Uterus (tissue), 2 donors: ENCODE measurements around the gene OR51B2.
"Not testable (repeated sequence)": the region's sequence is repeated elsewhere in the genome, so short reads cannot be mapped to it uniquely, and the experiment has no call there.

ENCODE experiments used
- POLR2A ChIP-seq, 2 donors: fragments of 450-650 bp; IDR thresholded peaks; one replicate each; pipeline ENCODE4 v1.6.1; 2016; ENCODE audit warnings: antibody characterized with exemption in 2 of 2, mild to moderate bottlenecking in 1 of 2, moderate library complexity in 1 of 2
- TF ChIP-seq, protein P1 (sequence below), 4 experiments: fragments of 200-600 bp in 2 of 4; fragments of 450-650 bp in 2 of 4; sonication (generic) in 2 of 4; IDR thresholded peaks; one replicate each; pipeline ENCODE4 v1.5.1; 2016 to 2019; ENCODE audit warnings: antibody characterized with exemption in 4 of 4, mild to moderate bottlenecking in 2 of 4, moderate library complexity in 1 of 4

DNA sequence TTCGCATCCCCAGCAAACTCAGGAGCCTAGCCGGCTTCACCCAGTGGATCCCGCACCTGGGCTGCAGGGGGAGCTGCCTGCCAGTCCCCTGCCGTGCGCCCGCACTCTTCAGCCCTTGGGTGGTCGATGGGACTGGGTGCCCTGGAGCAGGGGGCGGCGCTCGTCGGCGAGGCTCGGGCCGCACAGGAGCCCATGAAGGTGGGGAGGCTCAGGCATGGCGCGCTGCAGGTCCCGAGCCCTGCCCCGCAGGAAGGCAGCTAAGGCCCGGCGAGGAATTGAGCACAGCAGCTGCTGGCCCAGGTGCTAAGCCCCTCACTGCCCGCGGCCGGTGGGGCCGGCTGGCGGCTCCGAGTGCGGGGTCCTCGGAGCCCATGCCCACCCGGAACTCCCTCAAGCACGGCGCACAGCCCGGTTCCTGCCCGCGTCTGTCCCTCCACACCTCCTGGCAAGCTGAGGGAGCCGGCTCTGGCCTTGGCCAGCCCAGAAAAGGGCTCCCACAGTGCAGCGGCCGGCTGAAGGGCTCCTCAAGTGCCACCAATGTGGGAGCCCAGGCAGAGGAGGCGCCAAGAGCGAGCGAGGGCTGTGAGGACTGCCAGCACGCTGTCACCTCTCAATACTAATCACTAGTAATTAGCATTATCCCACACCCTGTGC is 29.6 kb downstream of the OR51B2 start:
- TF ChIP-seq, protein P1, sequence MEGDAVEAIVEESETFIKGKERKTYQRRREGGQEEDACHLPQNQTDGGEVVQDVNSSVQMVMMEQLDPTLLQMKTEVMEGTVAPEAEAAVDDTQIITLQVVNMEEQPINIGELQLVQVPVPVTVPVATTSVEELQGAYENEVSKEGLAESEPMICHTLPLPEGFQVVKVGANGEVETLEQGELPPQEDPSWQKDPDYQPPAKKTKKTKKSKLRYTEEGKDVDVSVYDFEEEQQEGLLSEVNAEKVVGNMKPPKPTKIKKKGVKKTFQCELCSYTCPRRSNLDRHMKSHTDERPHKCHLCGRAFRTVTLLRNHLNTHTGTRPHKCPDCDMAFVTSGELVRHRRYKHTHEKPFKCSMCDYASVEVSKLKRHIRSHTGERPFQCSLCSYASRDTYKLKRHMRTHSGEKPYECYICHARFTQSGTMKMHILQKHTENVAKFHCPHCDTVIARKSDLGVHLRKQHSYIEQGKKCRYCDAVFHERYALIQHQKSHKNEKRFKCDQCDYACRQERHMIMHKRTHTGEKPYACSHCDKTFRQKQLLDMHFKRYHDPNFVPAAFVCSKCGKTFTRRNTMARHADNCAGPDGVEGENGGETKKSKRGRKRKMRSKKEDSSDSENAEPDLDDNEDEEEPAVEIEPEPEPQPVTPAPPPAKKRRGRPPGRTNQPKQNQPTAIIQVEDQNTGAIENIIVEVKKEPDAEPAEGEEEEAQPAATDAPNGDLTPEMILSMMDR (IDR thresholded peaks at IDR 0.05) = not testable (repeated sequence)
- not testable (repeated sequence) for TF ChIP-seq POLR2A (IDR thresholded peaks at IDR 0.05)
